Panc1 (cell line): ENCODE data around the gene GTPBP4.

Source experiments
- CTCF ChIP-seq: fragments of 450-650 bp; IDR thresholded peaks from 2 replicates; pipeline ENCODE4 v1.5.1; 2017; ENCODE audit warnings: mild to moderate bottlenecking
- POLR2AphosphoS5 ChIP-seq: IDR thresholded peaks from 2 replicates; pipeline ENCODE4 v1.6.1; 2012; ENCODE audit warnings: mild to moderate bottlenecking, low read depth, low read length, moderate library complexity
- TCF7L2 ChIP-seq: IDR thresholded peaks from 2 replicates; pipeline ENCODE4 v1.6.1; 2011; ENCODE audit warnings: mild to moderate bottlenecking, low read depth, low read length, inconsistent platforms

- no peak for TF ChIP-seq POLR2AphosphoS5
- TF ChIP-seq CTCF = no peak
- TF ChIP-seq TCF7L2 = no peak
Measured at GRCh38 chr10:964321-964987, 23.8 kb upstream of the GTPBP4 start.
